GM19397 (cell line): Measurements from ENCODE around the gene ZNHIT2.
A peak's percentile ranks its signal among the peaks of the same experiment; 100 is the strongest.

Source experiments
- ATAC-seq: cut with Tn5 transposase; IDR thresholded peaks from one replicate; pipeline ENCODE4 v1.9.1; 2021; ENCODE audit warnings: mild to moderate bottlenecking, moderate library complexity; ENCODE audit not compliant: unreplicated experiment

Gene ZNHIT2

GRCh38 chr11:65134240-65134951, 16.9 kb upstream of the ZNHIT2 start, which contains the start of gene SYVN1:
Gene SYVN1 (minus strand): TSS chr11:65134519. CDS start chr11:65133601, 918 bp downstream.
- ATAC-seq: peak; percentile 53

GRCh38 chr11:65133724-65134123, 16.2 kb upstream of the ZNHIT2 start:
- ATAC-seq: no peak

GRCh38 chr11:65132988-65133700, 15.6 kb upstream of the ZNHIT2 start:
- no peak for ATAC-seq

- peak; percentile 31 for ATAC-seq
Observed at GRCh38 chr11:65132238-65132987, 14.9 kb upstream of the ZNHIT2 start.

- ATAC-seq: no peak
Observed at GRCh38 chr11:65131895-65132237, 14.4 kb upstream of the ZNHIT2 start.

GRCh38 chr11:65131417-65131776, 13.9 kb upstream of the ZNHIT2 start:
- no peak for ATAC-seq

- no peak for ATAC-seq
Observed at GRCh38 chr11:65130631-65131416, 13.3 kb upstream of the ZNHIT2 start.

- no peak for ATAC-seq
Observed at GRCh38 chr11:65129649-65130441, 12.3 kb upstream of the ZNHIT2 start.

GRCh38 chr11:65128182-65129145, 11.0 kb upstream of the ZNHIT2 start:
- ATAC-seq: no peak

- ATAC-seq: no peak
Observed at GRCh38 chr11:65127473-65128181, 10.1 kb upstream of the ZNHIT2 start.

- no peak for ATAC-seq
Observed at GRCh38 chr11:65126624-65127274, 9.2 kb upstream of the ZNHIT2 start.

GRCh38 chr11:65125197-65126056, 7.9 kb upstream of the ZNHIT2 start:
- ATAC-seq: no peak

GRCh38 chr11:65124480-65125196, 7.1 kb upstream of the ZNHIT2 start:
- ATAC-seq: no peak

- ATAC-seq: peak; percentile 63
Observed at GRCh38 chr11:65121865-65122696, 4.6 kb upstream of the ZNHIT2 start, which contains the start of the genes FAU and MRPL49. Gene FAU (minus strand): TSS chr11:65122134. CDS start chr11:65121813, 321 bp downstream. Gene MRPL49 (plus strand): TSS chr11:65122321. CDS start chr11:65122347, 26 bp downstream.

- ATAC-seq: no peak
Observed at GRCh38 chr11:65121447-65121864, 4.0 kb upstream of the ZNHIT2 start.
